WTC11 (cell line): ENCODE measurements around the gene NBPF1. TPM values are rescaled to one million over a fixed set of nuclear protein-coding genes. Genes with fewer than 3 reads are reported as not detected.

Source experiments
- ATAC-seq: fragments of 200-7000 bp; cut with Tn5 transposase; 2 replicates; pipeline ENCODE4 v1.10.0; 2021; ENCODE audit warnings: mild to moderate bottlenecking, moderate library complexity
- CTCF ChIA-PET: fragments of 300-600 bp; sonication (Branson Sonifier 250); formaldehyde crosslinking; loops from one replicate; lab custom pipeline; 2021; ENCODE audit warnings: antibody characterized with exemption; lab: Charles Lee
- POLR2A ChIA-PET: fragments of 350-600 bp; sonication (Branson Sonifier 250); formaldehyde crosslinking; loops from one replicate; lab custom pipeline; 2021; ENCODE audit warnings: antibody characterized with exemption; lab: Charles Lee
- DNase-seq: peaks from one replicate; pipeline ENCODE4 v3.0.0; 2021; ENCODE audit warnings: low spot score
- H3K27ac Mint-ChIP-seq: 2 replicates; pipeline ENCODE4 v1.8.0; 2021; ENCODE audit warnings: mixed read lengths
- H3K27me3 Mint-ChIP-seq: 2 replicates; pipeline ENCODE4 v1.8.0; 2021; ENCODE audit warnings: low read depth, mild to moderate bottlenecking, moderate library complexity, mixed read lengths
- H3K36me3 Mint-ChIP-seq: 2 replicates; pipeline ENCODE4 v1.8.0; 2021; ENCODE audit warnings: mixed read lengths
- H3K4me1 Mint-ChIP-seq: 2 replicates; pipeline ENCODE4 v1.8.0; 2022; ENCODE audit warnings: mixed read lengths
- H3K4me3 Mint-ChIP-seq: 2 replicates; pipeline ENCODE4 v1.8.0; 2021; ENCODE audit warnings: mild to moderate bottlenecking, moderate library complexity, mixed read lengths
- H3K9me3 Mint-ChIP-seq: 2 replicates; pipeline ENCODE4 v1.8.0; 2021; ENCODE audit warnings: mixed read lengths
- ARID4B ChIP-seq: sonication (generic); formaldehyde crosslinking; IDR thresholded peaks from 2 replicates; pipeline ENCODE4 v1.8.0; 2023; ENCODE audit warnings: missing genetic modification reagents, mild to moderate bottlenecking, borderline replicate concordance
- CBFB ChIP-seq: sonication (generic); formaldehyde crosslinking; IDR thresholded peaks from 2 replicates; pipeline ENCODE4 v1.8.1; 2022; ENCODE audit warnings: mild to moderate bottlenecking, low read depth, missing genetic modification reagents
- CREB1 ChIP-seq: sonication (generic); formaldehyde crosslinking; IDR thresholded peaks from 2 replicates; pipeline ENCODE4 v1.8.0; 2023; ENCODE audit warnings: mild to moderate bottlenecking, missing genetic modification reagents
- NFE2L1 ChIP-seq: sonication (generic); formaldehyde crosslinking; IDR thresholded peaks from 2 replicates; pipeline ENCODE4 v1.8.1; 2023; ENCODE audit warnings: missing genetic modification reagents
- NFYB ChIP-seq: sonication (generic); formaldehyde crosslinking; conservative IDR thresholded peaks from 2 replicates; pipeline ENCODE4 v1.8.0; 2022; ENCODE audit warnings: low read depth, missing genetic modification reagents
- OVOL2 ChIP-seq: fragments of 250-450 bp; sonication (Bioruptor Pico); IDR thresholded peaks from 2 replicates; pipeline ENCODE4 v1.9.0; 2021; ENCODE audit warnings: mild to moderate bottlenecking, borderline replicate concordance
- PRRX2 ChIP-seq: fragments of 250-450 bp; sonication (Bioruptor Pico); IDR thresholded peaks from 2 replicates; pipeline ENCODE4 v1.8.0; 2021; ENCODE audit warnings: mild to moderate bottlenecking
- ZNF396 ChIP-seq: fragments of 250-450 bp; sonication (Bioruptor Pico); IDR thresholded peaks from 2 replicates; pipeline ENCODE4 v1.8.0; 2021; ENCODE audit warnings: mild to moderate bottlenecking, moderate library complexity, borderline replicate concordance
- ZNF423 ChIP-seq: fragments of 250-450 bp; sonication (Bioruptor Pico); IDR thresholded peaks from 2 replicates; pipeline ENCODE4 v2.1.2; 2022; ENCODE audit warnings: mild to moderate bottlenecking, moderate library complexity
- ZNF425 ChIP-seq: fragments of 250-450 bp; sonication (Bioruptor Pico); conservative IDR thresholded peaks from 2 replicates; pipeline ENCODE4 v1.9.0; 2021; ENCODE audit warnings: mild to moderate bottlenecking
- total RNA-seq: library from RNA; stranded (reverse); gene quantifications from 3 replicates; pipeline ENCODE4 v1.2.3, GENCODE V29; 2021
- TF ChIP-seq, protein P1 (sequence below): sonication (generic); formaldehyde crosslinking; IDR thresholded peaks from 2 replicates; pipeline ENCODE4 v1.8.1; 2023; ENCODE audit warnings: mild to moderate bottlenecking, moderate library complexity, missing genetic modification reagents
- TF ChIP-seq, protein P2 (sequence below): sonication (generic); formaldehyde crosslinking; IDR thresholded peaks from 2 replicates; pipeline ENCODE4 v1.8.0; 2022; ENCODE audit warnings: missing genetic modification reagents
- TF ChIP-seq, protein P3 (sequence below): sonication (generic); formaldehyde crosslinking; IDR thresholded peaks from 2 replicates; pipeline ENCODE4 v1.8.1; 2023; ENCODE audit warnings: mild to moderate bottlenecking, missing genetic modification reagents, borderline replicate concordance

NBPF1 gene
- total RNA-seq, 1 experiment from 2014 or later = 18.3 TPM

- ATAC-seq (no peak), DNase-seq (no peak)
- TF ChIP-seq, protein P1, sequence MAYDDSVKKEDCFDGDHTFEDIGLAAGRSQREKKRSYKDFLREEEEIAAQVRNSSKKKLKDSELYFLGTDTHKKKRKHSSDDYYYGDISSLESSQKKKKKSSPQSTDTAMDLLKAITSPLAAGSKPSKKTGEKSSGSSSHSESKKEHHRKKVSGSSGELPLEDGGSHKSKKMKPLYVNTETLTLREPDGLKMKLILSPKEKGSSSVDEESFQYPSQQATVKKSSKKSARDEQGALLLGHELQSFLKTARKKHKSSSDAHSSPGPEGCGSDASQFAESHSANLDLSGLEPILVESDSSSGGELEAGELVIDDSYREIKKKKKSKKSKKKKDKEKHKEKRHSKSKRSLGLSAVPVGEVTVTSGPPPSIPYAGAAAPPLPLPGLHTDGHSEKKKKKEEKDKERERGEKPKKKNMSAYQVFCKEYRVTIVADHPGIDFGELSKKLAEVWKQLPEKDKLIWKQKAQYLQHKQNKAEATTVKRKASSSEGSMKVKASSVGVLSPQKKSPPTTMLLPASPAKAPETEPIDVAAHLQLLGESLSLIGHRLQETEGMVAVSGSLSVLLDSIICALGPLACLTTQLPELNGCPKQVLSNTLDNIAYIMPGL (CRISPR knock-in tag) = 0 out of 2 replicates have a peak, but pooled peaks have one; percentile 34
- TF ChIP-seq, protein P2, sequence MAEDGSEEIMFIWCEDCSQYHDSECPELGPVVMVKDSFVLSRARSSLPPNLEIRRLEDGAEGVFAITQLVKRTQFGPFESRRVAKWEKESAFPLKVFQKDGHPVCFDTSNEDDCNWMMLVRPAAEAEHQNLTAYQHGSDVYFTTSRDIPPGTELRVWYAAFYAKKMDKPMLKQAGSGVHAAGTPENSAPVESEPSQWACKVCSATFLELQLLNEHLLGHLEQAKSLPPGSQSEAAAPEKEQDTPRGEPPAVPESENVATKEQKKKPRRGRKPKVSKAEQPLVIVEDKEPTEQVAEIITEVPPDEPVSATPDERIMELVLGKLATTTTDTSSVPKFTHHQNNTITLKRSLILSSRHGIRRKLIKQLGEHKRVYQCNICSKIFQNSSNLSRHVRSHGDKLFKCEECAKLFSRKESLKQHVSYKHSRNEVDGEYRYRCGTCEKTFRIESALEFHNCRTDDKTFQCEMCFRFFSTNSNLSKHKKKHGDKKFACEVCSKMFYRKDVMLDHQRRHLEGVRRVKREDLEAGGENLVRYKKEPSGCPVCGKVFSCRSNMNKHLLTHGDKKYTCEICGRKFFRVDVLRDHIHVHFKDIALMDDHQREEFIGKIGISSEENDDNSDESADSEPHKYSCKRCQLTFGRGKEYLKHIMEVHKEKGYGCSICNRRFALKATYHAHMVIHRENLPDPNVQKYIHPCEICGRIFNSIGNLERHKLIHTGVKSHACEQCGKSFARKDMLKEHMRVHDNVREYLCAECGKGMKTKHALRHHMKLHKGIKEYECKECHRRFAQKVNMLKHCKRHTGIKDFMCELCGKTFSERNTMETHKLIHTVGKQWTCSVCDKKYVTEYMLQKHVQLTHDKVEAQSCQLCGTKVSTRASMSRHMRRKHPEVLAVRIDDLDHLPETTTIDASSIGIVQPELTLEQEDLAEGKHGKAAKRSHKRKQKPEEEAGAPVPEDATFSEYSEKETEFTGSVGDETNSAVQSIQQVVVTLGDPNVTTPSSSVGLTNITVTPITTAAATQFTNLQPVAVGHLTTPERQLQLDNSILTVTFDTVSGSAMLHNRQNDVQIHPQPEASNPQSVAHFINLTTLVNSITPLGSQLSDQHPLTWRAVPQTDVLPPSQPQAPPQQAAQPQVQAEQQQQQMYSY (CRISPR knock-in tag) = no peak
- TF ChIP-seq ZNF396 (CRISPR knock-in tag) = no peak
- POLR2A ChIA-PET = interaction anchor here (1.1 kb wide), 1 partner anchor 18 kb away, joined by 3 read pairs; no protein-coding TSS in a partner anchor
- Mint-ChIP-seq H3K36me3 (peaks cover 33% of the 10 kb centered on the region), H3K27ac (no peak overlapping the region), H3K9me3 (no peaks in the 10 kb centered on the region), H3K4me3 (no peak overlapping the region), H3K27me3 (no peaks in the 10 kb centered on the region), H3K4me1 (no peaks in the 10 kb centered on the region)
- CTCF ChIA-PET = interaction anchor here (0.6 to 2.7 kb wide), 3 partner anchors 10 to 303 kb away, joined by 3 to 20 read pairs (median 7); no protein-coding TSS in a partner anchor
Observed at GRCh38 chr1:16631248-16632043, 18.1 kb upstream of the NBPF1 start.

DNA sequence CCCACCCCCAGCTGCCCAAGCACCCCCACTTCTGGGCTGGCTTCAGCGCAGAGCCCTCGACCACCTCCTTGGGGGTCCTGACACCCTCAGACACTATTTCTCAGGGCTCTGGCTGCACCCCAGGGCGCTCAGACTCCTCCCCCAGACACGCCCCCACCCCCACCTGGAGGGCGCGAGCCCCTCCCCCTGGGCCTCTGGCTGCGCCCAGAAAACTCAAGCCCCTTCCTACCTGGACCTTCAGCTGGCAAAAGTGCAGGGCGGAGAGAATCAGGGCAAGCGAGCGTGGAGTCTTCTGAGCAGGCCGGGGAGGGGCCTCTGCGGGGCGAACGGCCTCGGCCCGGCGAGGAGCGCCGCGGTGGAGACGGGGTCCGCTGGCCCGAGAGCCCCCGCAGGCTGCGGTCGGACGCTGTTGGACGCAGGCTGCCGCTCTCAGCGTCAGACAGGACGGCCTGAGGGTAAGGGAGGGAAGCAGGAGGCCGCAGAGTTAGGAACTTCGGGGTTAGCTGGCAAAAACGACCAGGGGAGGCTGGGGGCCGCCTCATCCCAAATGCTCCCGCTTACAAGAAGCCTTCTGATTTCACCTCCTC lies 17.4 kb upstream of the NBPF1 start:
- CTCF ChIA-PET = interaction anchor here (1.1 to 2.7 kb wide), 2 partner anchors 10 to 77 kb away, joined by 7 to 20 read pairs; no protein-coding TSS in a partner anchor
- Mint-ChIP-seq H3K4me3 (no peak overlapping the region), H3K27ac (peak overlapping the region; percentile 81), H3K36me3 (peaks cover 40% of the 10 kb centered on the region), H3K4me1 (no peaks in the 10 kb centered on the region), H3K9me3 (no peaks in the 10 kb centered on the region), H3K27me3 (no peaks in the 10 kb centered on the region)
- DNase-seq (no peak), ATAC-seq (peak; percentile 7; the same call in 1 of the 2 replicates)
- POLR2A ChIA-PET = interaction anchor here (1.1 to 1.2 kb wide), 2 partner anchors 10 to 18 kb away, joined by 3 read pairs; no protein-coding TSS in a partner anchor
- no peak for TF ChIP-seq CREB1 (CRISPR knock-in tag)
- TF ChIP-seq ZNF425 = no peak
- TF ChIP-seq ARID4B = no peak
- no peak for TF ChIP-seq OVOL2 (CRISPR knock-in tag)
- TF ChIP-seq NFE2L1 (CRISPR knock-in tag) = no peak
- TF ChIP-seq ZNF423 (CRISPR knock-in tag) = no peak
- TF ChIP-seq, protein P3, sequence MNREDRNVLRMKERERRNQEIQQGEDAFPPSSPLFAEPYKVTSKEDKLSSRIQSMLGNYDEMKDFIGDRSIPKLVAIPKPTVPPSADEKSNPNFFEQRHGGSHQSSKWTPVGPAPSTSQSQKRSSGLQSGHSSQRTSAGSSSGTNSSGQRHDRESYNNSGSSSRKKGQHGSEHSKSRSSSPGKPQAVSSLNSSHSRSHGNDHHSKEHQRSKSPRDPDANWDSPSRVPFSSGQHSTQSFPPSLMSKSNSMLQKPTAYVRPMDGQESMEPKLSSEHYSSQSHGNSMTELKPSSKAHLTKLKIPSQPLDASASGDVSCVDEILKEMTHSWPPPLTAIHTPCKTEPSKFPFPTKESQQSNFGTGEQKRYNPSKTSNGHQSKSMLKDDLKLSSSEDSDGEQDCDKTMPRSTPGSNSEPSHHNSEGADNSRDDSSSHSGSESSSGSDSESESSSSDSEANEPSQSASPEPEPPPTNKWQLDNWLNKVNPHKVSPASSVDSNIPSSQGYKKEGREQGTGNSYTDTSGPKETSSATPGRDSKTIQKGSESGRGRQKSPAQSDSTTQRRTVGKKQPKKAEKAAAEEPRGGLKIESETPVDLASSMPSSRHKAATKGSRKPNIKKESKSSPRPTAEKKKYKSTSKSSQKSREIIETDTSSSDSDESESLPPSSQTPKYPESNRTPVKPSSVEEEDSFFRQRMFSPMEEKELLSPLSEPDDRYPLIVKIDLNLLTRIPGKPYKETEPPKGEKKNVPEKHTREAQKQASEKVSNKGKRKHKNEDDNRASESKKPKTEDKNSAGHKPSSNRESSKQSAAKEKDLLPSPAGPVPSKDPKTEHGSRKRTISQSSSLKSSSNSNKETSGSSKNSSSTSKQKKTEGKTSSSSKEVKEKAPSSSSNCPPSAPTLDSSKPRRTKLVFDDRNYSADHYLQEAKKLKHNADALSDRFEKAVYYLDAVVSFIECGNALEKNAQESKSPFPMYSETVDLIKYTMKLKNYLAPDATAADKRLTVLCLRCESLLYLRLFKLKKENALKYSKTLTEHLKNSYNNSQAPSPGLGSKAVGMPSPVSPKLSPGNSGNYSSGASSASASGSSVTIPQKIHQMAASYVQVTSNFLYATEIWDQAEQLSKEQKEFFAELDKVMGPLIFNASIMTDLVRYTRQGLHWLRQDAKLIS (CRISPR knock-in tag) = no peak
- no peak for TF ChIP-seq NFYB (CRISPR knock-in tag)
- no peak for TF ChIP-seq PRRX2 (CRISPR knock-in tag)
- TF ChIP-seq, protein P1 (CRISPR knock-in tag) = no peak
- no peak for TF ChIP-seq CBFB (CRISPR knock-in tag)
